Activated CD4-positive, alpha-beta T cell treated with anti-CD3 and anti-CD28 coated beads, Interleukin-2, amount 10 ng/mL, durations not matched to agents 24 days and 14 days (primary cell): ENCODE data around the gene C1QB. TPM values are rescaled to one million over a fixed set of nuclear protein-coding genes. Genes with fewer than 3 reads are reported as not detected.
"Not testable (repeated sequence)": the region's sequence is repeated elsewhere in the genome, so short reads cannot be mapped to it uniquely, and the experiment has no call there.

Experiments used
- DNase-seq: peaks from one replicate; pipeline ENCODE4 v3.0.0; 2022
- H3K27ac Mint-ChIP-seq: one replicate; pipeline ENCODE4 v1.8.0; 2022; ENCODE audit warnings: mild to moderate bottlenecking, mixed read lengths
- H3K27me3 Mint-ChIP-seq: one replicate; pipeline ENCODE4 v1.8.0; 2022; ENCODE audit warnings: mixed read lengths
- H3K36me3 Mint-ChIP-seq: one replicate; pipeline ENCODE4 v1.8.0; 2022; ENCODE audit warnings: low read depth, mild to moderate bottlenecking, mixed read lengths
- H3K4me1 Mint-ChIP-seq: one replicate; pipeline ENCODE4 v1.8.0; 2021; ENCODE audit warnings: mixed read lengths
- H3K4me3 Mint-ChIP-seq: one replicate; pipeline ENCODE4 v1.8.0; 2022; ENCODE audit warnings: mild to moderate bottlenecking, moderate library complexity, mixed read lengths
- H3K9me3 Mint-ChIP-seq: one replicate; pipeline ENCODE4 v1.8.0; 2021; ENCODE audit warnings: mixed read lengths
- intact Hi-C: fragments of 100-400 bp; cut with micrococcal nuclease; formaldehyde crosslinking; loops from one replicate; pipeline ENCODE4 v1.15.1; 2023
- total RNA-seq: library from RNA; stranded (reverse); gene quantifications from 2 replicates; pipeline ENCODE4 v1.2.3, GENCODE V29; 2022

C1QB gene
- total RNA-seq, 1 donor from 2014 or later = not detected

DNA sequence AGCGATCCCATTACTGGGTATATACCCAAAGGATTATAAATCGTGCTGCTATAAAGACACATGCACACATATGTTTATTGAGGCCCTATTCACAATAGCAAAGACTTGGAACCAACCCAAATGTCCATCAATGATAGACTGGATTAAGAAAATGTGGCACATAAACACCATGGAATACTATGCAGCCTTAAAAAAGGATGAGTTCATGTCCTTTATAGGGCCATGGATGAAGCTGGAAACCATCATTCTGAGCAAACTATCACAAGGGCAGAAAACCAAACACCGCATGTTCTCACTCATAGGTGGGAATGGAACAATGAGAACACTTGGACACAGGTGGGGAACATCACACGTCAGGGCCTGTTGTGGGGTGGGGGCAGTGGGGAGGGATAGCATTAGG, 53.1 kb downstream of the C1QB start:
- H3K9me3 Mint-ChIP-seq, H3K36me3 Mint-ChIP-seq, intact Hi-C loops, DNase-seq, H3K4me1 Mint-ChIP-seq, H3K4me3 Mint-ChIP-seq, H3K27ac Mint-ChIP-seq: not testable (repeated sequence)
- peaks cover 28% of the 10 kb centered on the region for H3K27me3 Mint-ChIP-seq

DNA sequence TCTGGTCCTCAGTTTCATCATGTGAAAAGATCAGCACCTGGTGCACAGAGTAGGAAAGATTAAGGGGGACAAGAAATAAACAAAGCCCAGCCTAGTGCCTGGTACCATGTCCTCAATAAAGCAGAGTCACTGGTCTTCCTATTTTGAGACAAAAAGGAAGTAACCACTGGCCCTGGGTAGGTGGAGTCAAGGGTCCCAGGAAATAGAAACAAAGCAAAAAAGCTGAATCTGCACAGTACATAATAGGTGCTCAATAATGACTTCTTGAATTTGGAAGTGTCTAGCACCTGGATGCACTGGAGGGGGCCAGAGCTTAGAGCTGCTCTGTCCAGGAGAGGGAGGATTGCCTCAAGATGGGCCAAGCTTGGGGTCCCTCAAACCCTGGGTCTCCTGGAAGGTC, 55.7 kb downstream of the C1QB start:
- Mint-ChIP-seq H3K4me1 (peaks cover 3% of the 10 kb centered on the region), H3K4me3 (no peak overlapping the region), H3K9me3 (no peaks in the 10 kb centered on the region), H3K36me3 (no peaks in the 10 kb centered on the region), H3K27ac (no peak overlapping the region), H3K27me3 (peaks cover 46% of the 10 kb centered on the region)
- no peak for DNase-seq
- intact Hi-C loops = no loop called here

DNA sequence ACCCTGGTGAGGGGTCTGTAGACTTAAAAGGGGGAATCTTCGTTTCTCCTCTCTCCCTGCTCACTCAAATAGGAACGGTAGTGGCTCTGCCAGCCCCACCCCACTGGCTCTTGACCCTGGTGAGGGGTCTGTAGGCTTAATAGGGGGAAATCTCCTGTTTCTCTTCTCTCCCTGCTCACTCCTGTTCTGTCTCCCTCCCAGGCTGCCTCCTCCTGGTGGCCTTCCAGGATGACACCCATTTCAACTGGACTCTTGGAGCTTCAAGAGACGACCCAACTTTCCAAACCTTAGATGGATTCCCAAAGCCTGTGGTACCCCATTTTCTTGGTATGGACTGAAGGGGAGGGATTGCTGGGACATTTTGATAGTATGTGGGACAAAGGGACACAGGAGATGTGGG, 56.2 kb downstream of the C1QB start:
- no peak overlapping the region for H3K4me3 Mint-ChIP-seq
- H3K27me3 Mint-ChIP-seq = peaks cover 50% of the 10 kb centered on the region
- no peak for DNase-seq
- no peaks in the 10 kb centered on the region for H3K36me3 Mint-ChIP-seq
- peaks cover 3% of the 10 kb centered on the region for H3K4me1 Mint-ChIP-seq
- intact Hi-C loops = no loop called here
- no peak overlapping the region for H3K27ac Mint-ChIP-seq
- no peaks in the 10 kb centered on the region for H3K9me3 Mint-ChIP-seq

DNA sequence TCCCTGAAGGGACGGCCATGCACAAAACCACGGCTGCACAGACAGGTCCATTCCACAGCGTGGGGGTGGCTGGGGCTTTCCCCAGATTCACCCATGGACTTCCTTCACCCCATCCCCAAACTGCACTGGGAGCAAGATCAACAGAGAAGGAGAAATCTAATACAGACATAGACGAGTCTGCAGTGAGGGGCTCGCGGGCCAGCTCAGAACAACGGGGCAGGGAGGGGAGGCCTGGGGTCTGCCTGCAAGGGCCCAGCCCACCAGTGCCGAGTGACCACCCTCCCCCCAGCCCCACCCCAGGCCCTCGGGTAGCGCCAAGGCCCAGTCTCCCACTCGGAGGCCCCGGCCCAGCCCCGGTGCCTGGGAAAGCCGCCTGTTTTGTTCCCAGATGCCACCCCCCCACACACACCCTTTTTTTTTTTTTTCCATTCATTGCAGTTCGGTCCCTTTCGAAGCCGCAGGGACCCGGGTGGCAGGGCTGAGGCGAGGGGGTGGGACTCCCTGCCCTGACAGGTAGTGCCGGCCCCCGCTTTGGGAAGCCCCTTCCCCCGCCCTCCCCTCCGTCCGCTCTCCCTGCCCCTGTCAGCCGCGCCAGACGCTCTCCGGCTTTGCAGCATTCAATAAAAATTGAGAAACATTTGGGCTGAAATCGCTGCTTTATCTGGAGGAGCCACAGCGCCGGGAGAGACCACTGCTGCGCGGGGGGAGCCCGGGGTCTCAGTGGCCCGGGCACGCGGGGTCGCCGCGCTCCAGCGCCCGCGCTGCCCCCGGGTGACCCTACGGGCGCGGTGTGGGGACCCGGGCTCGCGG, 57.1 kb downstream of the C1QB start:
- DNase-seq = no peak
- Mint-ChIP-seq H3K9me3 (no peaks in the 10 kb centered on the region), H3K4me1 (peaks cover 3% of the 10 kb centered on the region), H3K27ac (no peak overlapping the region), H3K4me3 (no peak overlapping the region), H3K27me3 (peaks cover 55% of the 10 kb centered on the region), H3K36me3 (no peaks in the 10 kb centered on the region)
- intact Hi-C loops = no loop called here

DNA sequence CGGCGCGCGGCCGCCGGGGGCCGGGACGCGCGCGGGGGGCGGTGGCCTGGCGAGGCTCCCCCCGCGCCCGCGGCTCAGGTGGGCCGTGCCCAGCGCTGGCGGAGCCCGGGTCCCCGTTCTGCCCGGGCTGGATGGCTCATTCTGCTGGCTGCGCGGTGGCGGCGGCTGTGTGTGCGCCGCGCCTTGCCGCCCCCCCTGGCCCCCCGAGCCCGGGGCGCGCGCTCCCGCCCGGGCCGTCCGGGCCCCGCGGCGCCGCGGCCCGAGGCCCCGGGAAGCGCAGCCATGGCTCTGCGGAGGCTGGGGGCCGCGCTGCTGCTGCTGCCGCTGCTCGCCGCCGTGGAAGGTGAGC, 57.6 kb downstream of the C1QB start, which contains the start of gene EPHB2:
Gene EPHB2 (plus strand): TSS at position 139 of the 349 bp plus-strand sequence. CDS start 144 bp downstream, at position 283.
- intact Hi-C loops = no loop called here

DNA sequence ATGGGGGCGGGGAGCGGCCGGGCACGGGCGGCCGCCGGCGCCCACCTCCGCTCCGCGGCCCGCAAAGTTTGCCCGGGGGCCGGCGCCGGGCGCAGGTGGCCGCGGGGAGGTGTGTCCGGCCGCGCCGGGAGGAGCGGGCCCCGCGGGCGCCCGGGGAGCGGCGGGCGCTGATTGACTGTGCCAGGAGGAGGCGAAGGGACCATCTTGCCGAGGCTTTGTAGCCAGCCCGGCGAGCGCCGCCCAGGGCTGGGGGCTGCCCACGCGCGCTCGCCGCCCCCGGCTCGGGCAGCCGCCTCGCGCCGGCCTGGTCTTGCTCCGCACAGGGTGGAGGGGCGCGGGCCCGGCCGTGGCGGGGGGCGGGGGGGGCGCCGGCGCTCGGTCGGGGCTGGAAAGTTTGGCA, 58.0 kb downstream of the C1QB start:
- Mint-ChIP-seq H3K27me3 (peaks cover 55% of the 10 kb centered on the region), H3K4me3 (no peak overlapping the region), H3K36me3 (no peaks in the 10 kb centered on the region), H3K27ac (no peak overlapping the region), H3K9me3 (no peaks in the 10 kb centered on the region), H3K4me1 (peaks cover 3% of the 10 kb centered on the region)
- DNase-seq = no peak
- intact Hi-C loops = no loop called here

More for the DNA sequence above, 57.6 kb downstream of the C1QB start, which contains the start of gene EPHB2:
- peaks cover 3% of the 10 kb centered on the region for H3K4me1 Mint-ChIP-seq
- no peak within 1 kb of the TSS for H3K27ac Mint-ChIP-seq
- no peak for DNase-seq
- no peaks in the 10 kb centered on the region for H3K36me3 Mint-ChIP-seq
- no peaks in the 10 kb centered on the region for H3K9me3 Mint-ChIP-seq
- H3K27me3 Mint-ChIP-seq = peaks cover 55% of the 10 kb centered on the region
- no peak within 1 kb of the TSS for H3K4me3 Mint-ChIP-seq

Other genes starting within 250 kb of the C1QB start
- 18.2 and 19.0 TPM in 2 replicates for gene ZBTB40, start 201.4 kb upstream of the C1QB start, total RNA-seq
- gene EPHA8, start 89.7 kb upstream of the C1QB start, total RNA-seq = not detected in 2 replicates
- not detected in 2 replicates for gene C1QA, start 16.6 kb upstream of the C1QB start, total RNA-seq
- not detected in 2 replicates for gene C1QC, start 9.6 kb upstream of the C1QB start, total RNA-seq
- not detected in 2 replicates for gene EPHB2, start 57.6 kb downstream of the C1QB start, total RNA-seq